22Rv1 (cell line): Measurements from ENCODE around the gene MRPL49.

ENCODE experiments used
- H3K27ac ChIP-seq: fragments of 450-650 bp; 2 replicates; pipeline ENCODE4 v1.5.1; 2017
- CTCF ChIP-seq: fragments of 450-650 bp; IDR thresholded peaks from 2 replicates; pipeline ENCODE4 v1.5.1; 2017; ENCODE audit warnings: mild to moderate bottlenecking
- ZFX ChIP-seq: fragments of 450-650 bp; IDR thresholded peaks from 2 replicates; pipeline ENCODE4 v1.6.1; 2017; ENCODE audit warnings: antibody characterized with exemption, borderline replicate concordance

The MRPL49 gene

GRCh38 chr11:65090628-65091027 lies 31.5 kb upstream of the MRPL49 start:
- no peak overlapping the region for H3K27ac ChIP-seq
- TF ChIP-seq ZFX, result no peak
- TF ChIP-seq CTCF, result no peak

- TF ChIP-seq ZFX (no peak), CTCF (no peak)
- peak overlapping the region; percentile 87 for H3K27ac ChIP-seq
These were observed 26.7 kb upstream of the MRPL49 start for GRCh38 chr11:65095427-65095826.

- TF ChIP-seq ZFX (no peak), CTCF (no peak)
- H3K27ac ChIP-seq, result peak within 1 kb of the TSS; percentile 87
These were observed 25.9 kb upstream of the MRPL49 start, which contains the start of gene VPS51 for GRCh38 chr11:65095974-65096806. Gene VPS51, plus strand, starts transcription at chr11:65096214. Its CDS starts 37 bp downstream, at chr11:65096251.

GRCh38 chr11:65096926-65097325 lies 25.2 kb upstream of the MRPL49 start:
- TF ChIP-seq CTCF (no peak), ZFX (no peak)
- peak overlapping the region; percentile 87 for H3K27ac ChIP-seq

- TF ChIP-seq CTCF, result peak; percentile 40
- TF ChIP-seq ZFX, result no peak
- H3K27ac ChIP-seq, result peak overlapping the region; percentile 92
These were observed 21.3 kb upstream of the MRPL49 start for GRCh38 chr11:65100674-65101350.

GRCh38 chr11:65102142-65103095 lies 19.7 kb upstream of the MRPL49 start:
- TF ChIP-seq ZFX (no peak), CTCF (no peak)
- peak overlapping the region; percentile 92 for H3K27ac ChIP-seq
